ENCODE data around the gene SLC13A1.

Gene SLC13A1

GRCh38 chr7:123204206-123204835, 4.6 kb upstream of the SLC13A1 start:
- Histone ChIP-seq H3K9me3 (ENCODE audit: insufficient read depth, low read length, severe bottlenecking) (no peaks in the 10 kb centered on the region), H4K20me1 (ENCODE audit: insufficient read depth, low read length) (no peaks in the 10 kb centered on the region), H3K4me2 (ENCODE audit: insufficient read depth, low read length) (no peak overlapping the region), H3K4me1 (ENCODE audit: insufficient read depth, low read length) (no peaks in the 10 kb centered on the region), H2AFZ (ENCODE audit: low read depth, low read length) (no peak overlapping the region), H3K36me3 (ENCODE audit: insufficient read depth, low read length) (no peaks in the 10 kb centered on the region), H3K4me3 (ENCODE audit: low read depth in 1 of 2, low read length in 2 of 2) (no peak overlapping the region), H3K79me2 (ENCODE audit: insufficient read depth, low read length) (no peaks in the 10 kb centered on the region), H3K27ac (ENCODE audit: low read length) (no peak overlapping the region), H3K9ac (ENCODE audit: low read depth, low read length) (no peak overlapping the region), H3K27me3 (ENCODE audit: insufficient read depth, low read length, poor library complexity) (no peaks in the 10 kb centered on the region)
- DNase-seq, result no peak
- no peak for TF ChIP-seq EZH2 (IDR thresholded peaks at IDR 0.05; ENCODE audit: borderline replicate concordance, low read depth, low read length, severe bottlenecking)
- TF ChIP-seq CTCF (IDR thresholded peaks at IDR 0.05; ENCODE audit: borderline replicate concordance, extremely low read depth, low read length, poor library complexity, severe bottlenecking), result no peak
- no peak for ATAC-seq (ENCODE audit: insufficient read depth, low read depth)

GRCh38 chr7:123201901-123202300, 2.1 kb upstream of the SLC13A1 start:
- Histone ChIP-seq H3K9me3 (ENCODE audit: insufficient read depth, low read length, severe bottlenecking) (no peaks in the 10 kb centered on the region), H3K4me1 (ENCODE audit: insufficient read depth, low read length) (no peaks in the 10 kb centered on the region), H3K36me3 (ENCODE audit: insufficient read depth, low read length) (no peaks in the 10 kb centered on the region), H4K20me1 (ENCODE audit: insufficient read depth, low read length) (no peaks in the 10 kb centered on the region), H3K27me3 (ENCODE audit: insufficient read depth, low read length, poor library complexity) (no peaks in the 10 kb centered on the region), H3K4me3 (ENCODE audit: low read depth in 1 of 2, low read length in 2 of 2) (no peak overlapping the region), H3K9ac (ENCODE audit: low read depth, low read length) (no peak overlapping the region), H3K79me2 (ENCODE audit: insufficient read depth, low read length) (no peaks in the 10 kb centered on the region), H3K27ac (ENCODE audit: low read length) (no peak overlapping the region), H3K4me2 (ENCODE audit: insufficient read depth, low read length) (no peak overlapping the region), H2AFZ (ENCODE audit: low read depth, low read length) (no peak overlapping the region)
- DNase-seq (no peak), ATAC-seq (ENCODE audit: insufficient read depth, low read depth) (no peak)
- TF ChIP-seq EZH2 (IDR thresholded peaks at IDR 0.05; ENCODE audit: borderline replicate concordance, low read depth, low read length, severe bottlenecking) (no peak), CTCF (IDR thresholded peaks at IDR 0.05; ENCODE audit: borderline replicate concordance, extremely low read depth, low read length, poor library complexity, severe bottlenecking) (no peak)

- Histone ChIP-seq H3K27me3 (ENCODE audit: insufficient read depth, low read length, poor library complexity) (no peaks in the 10 kb centered on the region), H3K4me1 (ENCODE audit: insufficient read depth, low read length) (no peaks in the 10 kb centered on the region), H3K4me3 (ENCODE audit: low read depth in 1 of 2, low read length in 2 of 2) (no peak overlapping the region), H4K20me1 (ENCODE audit: insufficient read depth, low read length) (no peaks in the 10 kb centered on the region), H3K9ac (ENCODE audit: low read depth, low read length) (no peak overlapping the region), H3K9me3 (ENCODE audit: insufficient read depth, low read length, severe bottlenecking) (no peaks in the 10 kb centered on the region), H3K36me3 (ENCODE audit: insufficient read depth, low read length) (no peaks in the 10 kb centered on the region), H3K4me2 (ENCODE audit: insufficient read depth, low read length) (no peak overlapping the region), H2AFZ (ENCODE audit: low read depth, low read length) (no peak overlapping the region), H3K27ac (ENCODE audit: low read length) (no peak overlapping the region), H3K79me2 (ENCODE audit: insufficient read depth, low read length) (no peaks in the 10 kb centered on the region)
- DNase-seq, result no peak
- ATAC-seq (ENCODE audit: insufficient read depth, low read depth), result no peak
- TF ChIP-seq CTCF (IDR thresholded peaks at IDR 0.05; ENCODE audit: borderline replicate concordance, extremely low read depth, low read length, poor library complexity, severe bottlenecking) (no peak), EZH2 (IDR thresholded peaks at IDR 0.05; ENCODE audit: borderline replicate concordance, low read depth, low read length, severe bottlenecking) (no peak)
These were observed 809 bp downstream of the SLC13A1 start for GRCh38 chr7:123198668-123199652.

Data from DND-41 (cell line).